Choroid plexus epithelial cell (primary cell): ENCODE data around the gene RND2.
"Not testable (repeated sequence)": the region's sequence is repeated elsewhere in the genome, so short reads cannot be mapped to it uniquely, and the experiment has no call there.

Source experiments
- DNase-seq: peaks from one replicate; pipeline ENCODE4 v3.0.0-alpha.2; 2010; ENCODE audit warnings: low read depth
- H3K4me3 ChIP-seq: 2 replicates; pipeline ENCODE4 v1.5.1; 2011; ENCODE audit warnings: low read depth, mild to moderate bottlenecking, control low read depth, low read length, moderate library complexity
- TF ChIP-seq, protein P1 (sequence below): conservative IDR thresholded peaks from 2 replicates; pipeline ENCODE4 v1.5.1; 2011; ENCODE audit warnings: low read depth, mild to moderate bottlenecking, control low read depth, inconsistent platforms, low read length, moderate library complexity

Gene RND2

GRCh38 chr17:42997390-42997983 lies 27.5 kb upstream of the RND2 start:
- TF ChIP-seq, protein P1, sequence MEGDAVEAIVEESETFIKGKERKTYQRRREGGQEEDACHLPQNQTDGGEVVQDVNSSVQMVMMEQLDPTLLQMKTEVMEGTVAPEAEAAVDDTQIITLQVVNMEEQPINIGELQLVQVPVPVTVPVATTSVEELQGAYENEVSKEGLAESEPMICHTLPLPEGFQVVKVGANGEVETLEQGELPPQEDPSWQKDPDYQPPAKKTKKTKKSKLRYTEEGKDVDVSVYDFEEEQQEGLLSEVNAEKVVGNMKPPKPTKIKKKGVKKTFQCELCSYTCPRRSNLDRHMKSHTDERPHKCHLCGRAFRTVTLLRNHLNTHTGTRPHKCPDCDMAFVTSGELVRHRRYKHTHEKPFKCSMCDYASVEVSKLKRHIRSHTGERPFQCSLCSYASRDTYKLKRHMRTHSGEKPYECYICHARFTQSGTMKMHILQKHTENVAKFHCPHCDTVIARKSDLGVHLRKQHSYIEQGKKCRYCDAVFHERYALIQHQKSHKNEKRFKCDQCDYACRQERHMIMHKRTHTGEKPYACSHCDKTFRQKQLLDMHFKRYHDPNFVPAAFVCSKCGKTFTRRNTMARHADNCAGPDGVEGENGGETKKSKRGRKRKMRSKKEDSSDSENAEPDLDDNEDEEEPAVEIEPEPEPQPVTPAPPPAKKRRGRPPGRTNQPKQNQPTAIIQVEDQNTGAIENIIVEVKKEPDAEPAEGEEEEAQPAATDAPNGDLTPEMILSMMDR: no peak
- no peak for DNase-seq
- peak overlapping the region; percentile 42 for H3K4me3 ChIP-seq

DNA sequence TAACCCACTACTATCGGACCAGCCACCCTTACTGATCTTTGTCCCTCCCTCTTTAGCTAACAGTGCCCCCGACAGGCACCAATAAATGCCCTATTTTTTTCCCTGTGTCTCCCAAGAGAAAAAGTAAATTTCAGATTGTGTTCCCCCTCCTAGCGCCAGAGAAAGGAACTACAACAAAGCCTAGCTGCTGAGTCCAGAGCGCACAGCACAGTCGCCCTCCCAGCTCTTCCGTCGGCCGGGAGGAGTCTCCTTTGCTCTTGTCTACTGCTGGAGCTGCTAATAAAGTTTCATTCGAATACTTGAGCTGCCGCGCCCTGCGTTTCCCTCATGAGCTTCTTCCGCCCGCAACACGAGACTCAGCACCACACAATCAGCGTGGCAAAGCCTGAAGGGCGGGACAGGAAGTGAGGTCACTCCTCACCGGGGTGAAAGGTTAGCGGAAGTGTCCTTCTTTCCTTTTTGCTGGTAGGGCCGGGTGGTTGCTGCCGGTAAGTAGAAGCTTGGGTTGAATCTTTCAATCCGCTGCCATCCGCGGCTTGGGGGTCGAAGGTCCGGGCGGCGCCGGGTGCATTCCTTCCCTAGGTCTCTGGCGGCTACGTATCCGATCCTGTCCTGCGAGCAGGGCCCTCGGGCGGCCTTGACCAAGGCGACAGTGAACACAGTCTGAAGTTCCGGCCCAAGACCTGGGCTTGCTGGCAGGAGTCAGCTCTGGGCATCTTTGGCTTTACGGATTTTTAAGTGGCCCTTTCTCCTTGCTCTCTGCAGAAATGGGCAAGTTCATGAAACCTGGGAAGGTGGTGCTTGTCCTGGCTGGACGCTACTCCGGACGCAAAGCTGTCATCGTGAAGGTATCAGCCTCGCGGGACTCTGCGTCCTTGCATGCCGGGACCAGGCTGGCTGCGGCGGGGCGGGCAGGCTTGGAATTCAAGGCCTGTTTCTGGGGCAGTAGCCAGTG lies 26.8 kb upstream of the RND2 start, which contains the start of gene RPL27:
Gene RPL27 (plus strand): TSS at position 436 of the 955 bp plus-strand sequence. CDS start 332 bp downstream, at position 768.
- peak within 1 kb of the TSS; percentile 94 for H3K4me3 ChIP-seq
- TF ChIP-seq, protein P1: peak; percentile 81
- DNase-seq: peak; percentile 100

DNA sequence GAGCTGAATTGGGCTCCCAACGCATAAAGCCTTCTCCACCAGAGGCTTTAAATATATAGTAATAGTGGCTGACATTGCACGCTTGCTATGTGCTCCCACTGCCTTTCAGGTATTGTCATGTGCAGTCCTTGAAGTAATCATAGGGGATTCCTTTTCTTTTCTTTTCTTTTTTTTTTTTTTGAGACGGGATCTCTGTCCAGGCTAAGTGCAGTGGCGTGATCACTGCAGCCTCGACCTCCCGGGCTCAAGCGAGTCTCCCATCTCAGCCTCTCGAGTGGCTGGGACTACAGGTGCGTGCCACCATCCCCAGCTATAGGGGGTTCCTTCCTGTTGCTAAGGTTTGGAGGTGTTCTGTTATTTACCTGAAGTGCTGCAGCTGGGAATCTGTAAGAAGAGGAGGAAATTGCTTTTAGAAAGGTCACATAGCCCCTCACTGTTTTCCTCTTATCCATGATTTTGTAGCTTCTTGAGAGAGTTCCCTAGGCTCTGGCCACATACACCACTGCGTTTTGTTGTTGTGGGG lies 26.0 kb upstream of the RND2 start:
- peak overlapping the region; percentile 94 for H3K4me3 ChIP-seq
- no peak for DNase-seq
- TF ChIP-seq, protein P1: no peak

GRCh38 chr17:43000894-43001293 lies 24.1 kb upstream of the RND2 start:
- H3K4me3 ChIP-seq, DNase-seq: not testable (repeated sequence)

GRCh38 chr17:43003542-43004172 lies 21.4 kb upstream of the RND2 start:
- TF ChIP-seq, protein P1: no peak
- no peak for DNase-seq
- H3K4me3 ChIP-seq: no peak overlapping the region

- DNase-seq: peak; percentile 94
- TF ChIP-seq, protein P1: peak; percentile 25
These were observed 18.1 kb upstream of the RND2 start, which contains the start of gene IFI35 for GRCh38 chr17:43006639-43007551. TSS of gene IFI35 (plus strand) at chr17:43006784. CDS start at chr17:43006948, 164 bp downstream.

More at GRCh38 chr17:43006639-43007551, 18.1 kb upstream of the RND2 start, which contains the start of gene IFI35:
- peak within 1 kb of the TSS; percentile 74 for H3K4me3 ChIP-seq
